ENCODE measurements around the gene IFT81. TPM values are rescaled to one million over a fixed set of nuclear protein-coding genes. Genes with fewer than 3 reads are reported as not detected.

IFT81 gene
- total and polyA plus RNA-seq, 2 of the 13 experiments (the other 11 are each of a cell fraction or from before 2014, with no cell fraction given) = 4.2 to 13.0 TPM

DNA sequence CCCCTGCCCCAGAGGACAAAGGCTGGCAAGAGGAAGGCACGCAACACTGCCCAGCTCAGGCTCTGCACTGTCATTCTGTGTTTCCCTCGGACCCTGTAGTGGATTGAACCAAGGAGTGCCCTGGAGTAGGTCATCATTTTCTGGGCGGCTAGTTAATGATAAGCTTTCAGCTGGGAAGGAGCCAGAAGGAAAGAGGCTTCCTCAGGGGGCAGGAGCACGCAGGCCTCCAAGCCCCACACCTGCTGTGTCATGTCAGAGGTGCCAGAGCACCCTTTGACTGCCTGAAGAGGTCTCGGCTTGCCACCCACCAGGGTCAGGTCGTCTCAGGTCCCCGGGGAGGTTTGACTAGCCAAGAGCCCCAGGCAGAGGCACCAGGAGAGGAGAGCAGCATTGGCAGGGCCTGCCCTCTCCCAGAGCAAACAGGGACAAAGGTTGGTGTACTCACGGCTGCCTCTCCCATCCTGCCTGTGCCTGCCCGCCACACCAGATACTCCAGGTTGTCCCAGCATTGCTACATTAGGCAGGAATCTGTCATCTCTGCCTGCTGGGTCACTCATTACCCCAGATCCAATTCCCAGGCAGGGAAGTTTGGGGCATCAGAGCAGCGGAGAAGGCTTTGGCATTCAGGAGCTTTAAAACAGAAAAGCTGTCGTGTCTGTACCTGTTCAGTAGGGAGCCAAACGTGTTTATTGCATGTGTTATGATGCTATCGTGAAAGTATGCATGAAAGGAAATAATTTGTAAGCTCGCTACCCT lies 123.4 kb downstream of the IFT81 start (continued):
- TF ChIP-seq, protein P1, sequence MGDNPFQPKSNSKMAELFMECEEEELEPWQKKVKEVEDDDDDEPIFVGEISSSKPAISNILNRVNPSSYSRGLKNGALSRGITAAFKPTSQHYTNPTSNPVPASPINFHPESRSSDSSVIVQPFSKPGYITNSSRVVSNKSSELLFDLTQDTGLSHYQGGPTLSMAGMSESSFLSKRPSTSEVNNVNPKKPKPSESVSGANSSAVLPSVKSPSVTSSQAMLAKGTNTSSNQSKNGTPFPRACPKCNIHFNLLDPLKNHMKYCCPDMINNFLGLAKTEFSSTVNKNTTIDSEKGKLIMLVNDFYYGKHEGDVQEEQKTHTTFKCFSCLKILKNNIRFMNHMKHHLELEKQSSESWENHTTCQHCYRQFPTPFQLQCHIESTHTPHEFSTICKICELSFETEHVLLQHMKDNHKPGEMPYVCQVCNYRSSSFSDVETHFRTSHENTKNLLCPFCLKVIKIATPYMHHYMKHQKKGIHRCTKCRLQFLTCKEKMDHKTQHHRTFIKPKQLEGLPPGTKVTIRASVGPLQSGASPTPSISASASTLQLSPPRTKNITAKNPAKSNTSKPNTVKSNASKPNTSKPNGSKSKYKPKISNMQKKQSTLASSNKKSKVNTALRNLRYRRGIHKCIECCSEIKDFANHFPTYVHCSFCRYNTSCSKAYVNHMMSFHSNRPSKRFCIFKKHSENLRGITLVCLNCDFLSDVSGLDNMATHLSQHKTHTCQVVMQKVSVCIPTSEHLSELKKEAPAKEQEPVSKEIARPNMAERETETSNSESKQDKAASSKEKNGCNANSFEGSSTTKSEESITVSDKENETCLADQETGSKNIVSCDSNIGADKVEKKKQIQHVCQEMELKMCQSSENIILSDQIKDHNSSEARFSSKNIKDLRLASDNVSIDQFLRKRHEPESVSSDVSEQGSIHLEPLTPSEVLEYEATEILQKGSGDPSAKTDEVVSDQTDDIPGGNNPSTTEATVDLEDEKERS (CRISPR knock-in tag; IDR thresholded peaks at IDR 0.05) = peak; percentile 65; the same call in 1 of the 2 replicates
- TF ChIP-seq, protein P2, sequence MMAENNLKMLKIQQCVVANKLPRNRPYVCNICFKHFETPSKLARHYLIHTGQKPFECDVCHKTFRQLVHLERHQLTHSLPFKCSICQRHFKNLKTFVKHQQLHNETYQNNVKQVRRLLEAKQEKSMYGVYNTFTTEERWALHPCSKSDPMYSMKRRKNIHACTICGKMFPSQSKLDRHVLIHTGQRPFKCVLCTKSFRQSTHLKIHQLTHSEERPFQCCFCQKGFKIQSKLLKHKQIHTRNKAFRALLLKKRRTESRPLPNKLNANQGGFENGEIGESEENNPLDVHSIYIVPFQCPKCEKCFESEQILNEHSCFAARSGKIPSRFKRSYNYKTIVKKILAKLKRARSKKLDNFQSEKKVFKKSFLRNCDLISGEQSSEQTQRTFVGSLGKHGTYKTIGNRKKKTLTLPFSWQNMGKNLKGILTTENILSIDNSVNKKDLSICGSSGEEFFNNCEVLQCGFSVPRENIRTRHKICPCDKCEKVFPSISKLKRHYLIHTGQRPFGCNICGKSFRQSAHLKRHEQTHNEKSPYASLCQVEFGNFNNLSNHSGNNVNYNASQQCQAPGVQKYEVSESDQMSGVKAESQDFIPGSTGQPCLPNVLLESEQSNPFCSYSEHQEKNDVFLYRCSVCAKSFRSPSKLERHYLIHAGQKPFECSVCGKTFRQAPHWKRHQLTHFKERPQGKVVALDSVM (CRISPR knock-in tag; IDR thresholded peaks at IDR 0.05) = peak; percentile 40; the same call in 1 of the 2 replicates
- TF ChIP-seq, protein P3, sequence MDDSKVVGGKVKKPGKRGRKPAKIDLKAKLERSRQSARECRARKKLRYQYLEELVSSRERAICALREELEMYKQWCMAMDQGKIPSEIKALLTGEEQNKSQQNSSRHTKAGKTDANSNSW (CRISPR knock-in tag; IDR thresholded peaks at IDR 0.05; ENCODE audit: borderline replicate concordance) = no peak
- no peak for TF ChIP-seq ZNF563 (CRISPR knock-in tag; IDR thresholded peaks at IDR 0.05)
- no peak; the same call in 1 of the 2 replicates for TF ChIP-seq DR1 (CRISPR knock-in tag; IDR thresholded peaks at IDR 0.05)
- TF ChIP-seq PPARG (CRISPR knock-in tag; conservative IDR thresholded peaks at IDR 0.05) = peak; percentile 89
- TF ChIP-seq ZNF709 (CRISPR knock-in tag; IDR thresholded peaks at IDR 0.05) = 0 out of 2 replicates have a peak, but pooled peaks have one; percentile 43
- TF ChIP-seq, protein P4, sequence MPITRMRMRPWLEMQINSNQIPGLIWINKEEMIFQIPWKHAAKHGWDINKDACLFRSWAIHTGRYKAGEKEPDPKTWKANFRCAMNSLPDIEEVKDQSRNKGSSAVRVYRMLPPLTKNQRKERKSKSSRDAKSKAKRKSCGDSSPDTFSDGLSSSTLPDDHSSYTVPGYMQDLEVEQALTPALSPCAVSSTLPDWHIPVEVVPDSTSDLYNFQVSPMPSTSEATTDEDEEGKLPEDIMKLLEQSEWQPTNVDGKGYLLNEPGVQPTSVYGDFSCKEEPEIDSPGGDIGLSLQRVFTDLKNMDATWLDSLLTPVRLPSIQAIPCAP (CRISPR knock-in tag; IDR thresholded peaks at IDR 0.05; ENCODE audit: low read depth) = no peak
- peak; percentile 27; the same call in 1 of the 2 replicates for TF ChIP-seq SIX1 (CRISPR knock-in tag; IDR thresholded peaks at IDR 0.05; ENCODE audit: borderline replicate concordance)
- TF ChIP-seq ZNF282 (IDR thresholded peaks at IDR 0.05; ENCODE audit: partially characterized antibody) = no peak
- TF ChIP-seq HNRNPL (IDR thresholded peaks at IDR 0.05; ENCODE audit: low read depth, low read length) = peak; percentile 97
- TF ChIP-seq ZBTB7A (CRISPR knock-in tag; IDR thresholded peaks at IDR 0.05) = 0 out of 2 replicates have a peak, but pooled peaks have one; percentile 55
- peak; percentile 65 for TF ChIP-seq KDM6A (CRISPR knock-in tag; IDR thresholded peaks at IDR 0.05; ENCODE audit: low read depth)
- TF ChIP-seq ZNF124 (CRISPR knock-in tag; IDR thresholded peaks at IDR 0.05) = 0 out of 2 replicates have a peak, but pooled peaks have one; percentile 26
- TF ChIP-seq, protein P5, sequence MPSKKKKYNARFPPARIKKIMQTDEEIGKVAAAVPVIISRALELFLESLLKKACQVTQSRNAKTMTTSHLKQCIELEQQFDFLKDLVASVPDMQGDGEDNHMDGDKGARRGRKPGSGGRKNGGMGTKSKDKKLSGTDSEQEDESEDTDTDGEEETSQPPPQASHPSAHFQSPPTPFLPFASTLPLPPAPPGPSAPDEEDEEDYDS (CRISPR knock-in tag; IDR thresholded peaks at IDR 0.05) = peak; percentile 52; the same call in 1 of the 2 replicates
- TF ChIP-seq CEBPG (CRISPR knock-in tag; IDR thresholded peaks at IDR 0.05) = peak; percentile 76; the same call in 1 of the 2 replicates
- TF ChIP-seq, protein P6, sequence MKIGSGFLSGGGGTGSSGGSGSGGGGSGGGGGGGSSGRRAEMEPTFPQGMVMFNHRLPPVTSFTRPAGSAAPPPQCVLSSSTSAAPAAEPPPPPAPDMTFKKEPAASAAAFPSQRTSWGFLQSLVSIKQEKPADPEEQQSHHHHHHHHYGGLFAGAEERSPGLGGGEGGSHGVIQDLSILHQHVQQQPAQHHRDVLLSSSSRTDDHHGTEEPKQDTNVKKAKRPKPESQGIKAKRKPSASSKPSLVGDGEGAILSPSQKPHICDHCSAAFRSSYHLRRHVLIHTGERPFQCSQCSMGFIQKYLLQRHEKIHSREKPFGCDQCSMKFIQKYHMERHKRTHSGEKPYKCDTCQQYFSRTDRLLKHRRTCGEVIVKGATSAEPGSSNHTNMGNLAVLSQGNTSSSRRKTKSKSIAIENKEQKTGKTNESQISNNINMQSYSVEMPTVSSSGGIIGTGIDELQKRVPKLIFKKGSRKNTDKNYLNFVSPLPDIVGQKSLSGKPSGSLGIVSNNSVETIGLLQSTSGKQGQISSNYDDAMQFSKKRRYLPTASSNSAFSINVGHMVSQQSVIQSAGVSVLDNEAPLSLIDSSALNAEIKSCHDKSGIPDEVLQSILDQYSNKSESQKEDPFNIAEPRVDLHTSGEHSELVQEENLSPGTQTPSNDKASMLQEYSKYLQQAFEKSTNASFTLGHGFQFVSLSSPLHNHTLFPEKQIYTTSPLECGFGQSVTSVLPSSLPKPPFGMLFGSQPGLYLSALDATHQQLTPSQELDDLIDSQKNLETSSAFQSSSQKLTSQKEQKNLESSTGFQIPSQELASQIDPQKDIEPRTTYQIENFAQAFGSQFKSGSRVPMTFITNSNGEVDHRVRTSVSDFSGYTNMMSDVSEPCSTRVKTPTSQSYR (CRISPR knock-in tag; IDR thresholded peaks at IDR 0.05; ENCODE audit: borderline replicate concordance) = no peak
- no peak for TF ChIP-seq ATM (IDR thresholded peaks at IDR 0.05; ENCODE audit: borderline replicate concordance)
- no peak for TF ChIP-seq ZNF44 (CRISPR knock-in tag; IDR thresholded peaks at IDR 0.05)
- 0 out of 2 replicates have a peak, but pooled peaks have one; percentile 59 for TF ChIP-seq HOXA5 (CRISPR knock-in tag; IDR thresholded peaks at IDR 0.05)

All from HepG2 (cell line).